ENCODE results near the gene KBTBD4.
"Not testable (repeated sequence)": the region's sequence is repeated elsewhere in the genome, so short reads cannot be mapped to it uniquely, and the experiment has no call there.

Gene KBTBD4

DNA sequence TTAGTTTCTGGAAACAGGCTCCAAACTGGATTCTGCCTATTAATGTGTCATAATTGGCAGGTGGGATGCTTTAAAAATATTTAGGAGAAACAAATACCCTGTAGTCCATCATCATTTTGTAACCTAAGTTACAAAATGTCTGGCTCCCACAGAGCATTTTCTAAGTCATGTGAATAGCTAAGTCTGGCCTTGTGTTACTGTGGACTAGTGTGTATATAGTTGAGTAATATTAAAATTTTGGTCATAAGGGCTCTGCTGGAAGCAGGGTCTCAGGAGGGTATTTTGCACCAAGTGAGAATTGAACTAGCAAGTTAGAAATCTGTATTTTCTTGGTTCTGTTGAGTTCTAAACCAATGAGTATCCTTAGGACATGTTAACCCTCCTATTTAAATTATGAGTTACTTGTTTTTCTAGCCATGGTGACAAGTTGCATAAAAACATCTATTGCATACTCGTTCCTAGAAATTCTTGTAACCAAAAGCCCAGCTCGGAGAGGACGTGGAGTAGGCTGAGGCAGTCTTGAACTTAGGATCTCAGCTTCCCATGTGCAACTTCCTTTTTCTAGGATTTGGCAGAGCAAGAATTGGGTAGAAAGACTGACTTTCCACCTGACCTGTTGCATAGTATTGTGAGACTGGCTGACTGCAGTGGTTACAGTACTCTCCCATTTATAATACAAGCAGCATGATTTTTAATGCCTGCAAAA is 8.0 kb downstream of the KBTBD4 start:
- TF ChIP-seq, protein P1, sequence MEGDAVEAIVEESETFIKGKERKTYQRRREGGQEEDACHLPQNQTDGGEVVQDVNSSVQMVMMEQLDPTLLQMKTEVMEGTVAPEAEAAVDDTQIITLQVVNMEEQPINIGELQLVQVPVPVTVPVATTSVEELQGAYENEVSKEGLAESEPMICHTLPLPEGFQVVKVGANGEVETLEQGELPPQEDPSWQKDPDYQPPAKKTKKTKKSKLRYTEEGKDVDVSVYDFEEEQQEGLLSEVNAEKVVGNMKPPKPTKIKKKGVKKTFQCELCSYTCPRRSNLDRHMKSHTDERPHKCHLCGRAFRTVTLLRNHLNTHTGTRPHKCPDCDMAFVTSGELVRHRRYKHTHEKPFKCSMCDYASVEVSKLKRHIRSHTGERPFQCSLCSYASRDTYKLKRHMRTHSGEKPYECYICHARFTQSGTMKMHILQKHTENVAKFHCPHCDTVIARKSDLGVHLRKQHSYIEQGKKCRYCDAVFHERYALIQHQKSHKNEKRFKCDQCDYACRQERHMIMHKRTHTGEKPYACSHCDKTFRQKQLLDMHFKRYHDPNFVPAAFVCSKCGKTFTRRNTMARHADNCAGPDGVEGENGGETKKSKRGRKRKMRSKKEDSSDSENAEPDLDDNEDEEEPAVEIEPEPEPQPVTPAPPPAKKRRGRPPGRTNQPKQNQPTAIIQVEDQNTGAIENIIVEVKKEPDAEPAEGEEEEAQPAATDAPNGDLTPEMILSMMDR (IDR thresholded peaks at IDR 0.05; ENCODE audit: low read depth, low read length), result no peak
- no peak overlapping the region for H3K4me3 ChIP-seq (ENCODE audit: low read depth, low read length)

DNA sequence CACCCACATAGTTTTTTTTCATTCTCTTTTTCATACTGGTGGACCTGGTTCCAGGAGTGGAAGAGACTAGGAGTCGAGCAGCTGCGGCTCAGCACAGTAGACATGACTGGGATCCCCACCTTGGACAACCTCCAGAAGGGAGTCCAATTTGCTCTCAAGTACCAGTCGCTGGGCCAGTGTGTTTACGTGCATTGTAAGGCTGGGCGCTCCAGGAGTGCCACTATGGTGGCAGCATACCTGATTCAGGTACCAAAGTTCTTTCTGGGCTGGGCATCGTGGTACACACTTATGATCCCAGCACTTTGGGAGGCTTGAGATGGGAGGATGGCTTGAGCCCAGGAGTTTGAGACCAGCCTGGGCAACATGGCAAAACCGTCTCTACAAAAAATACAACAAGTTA is 9.1 kb downstream of the KBTBD4 start:
- no peak overlapping the region for H3K4me3 ChIP-seq (ENCODE audit: low read depth, low read length)
- TF ChIP-seq, protein P1 (IDR thresholded peaks at IDR 0.05; ENCODE audit: low read depth, low read length), result no peak

DNA sequence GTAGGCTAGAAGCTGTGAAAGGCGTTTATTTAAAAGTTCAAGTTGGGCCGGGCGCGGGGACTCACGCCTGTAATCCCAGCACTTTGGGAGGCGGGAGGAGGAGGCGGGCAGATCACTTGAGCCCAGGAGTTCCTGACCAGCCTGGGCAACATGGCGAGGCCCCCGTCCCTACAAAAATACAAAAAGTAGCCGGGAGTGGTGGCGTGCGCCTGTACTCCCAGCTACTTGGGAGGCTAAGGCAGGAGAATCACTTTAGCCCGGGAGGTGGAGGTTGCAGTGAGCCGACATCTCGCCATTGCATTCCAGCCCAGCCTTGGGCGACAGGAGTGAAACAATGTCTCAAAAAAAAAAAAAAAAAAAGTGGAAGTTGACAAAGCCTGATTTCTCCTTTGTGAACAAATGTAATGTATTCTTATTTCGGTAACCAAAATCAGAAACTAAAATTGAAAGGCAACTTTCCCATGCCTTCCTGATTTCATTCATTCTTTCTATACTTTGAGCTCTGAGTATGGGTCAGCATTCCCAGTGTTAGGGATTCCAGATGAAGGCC is 12.5 kb downstream of the KBTBD4 start:
- TF ChIP-seq, protein P1 (IDR thresholded peaks at IDR 0.05; ENCODE audit: low read depth, low read length), result no peak
- peak overlapping the region; percentile 89 for H3K4me3 ChIP-seq (ENCODE audit: low read depth, low read length)

DNA sequence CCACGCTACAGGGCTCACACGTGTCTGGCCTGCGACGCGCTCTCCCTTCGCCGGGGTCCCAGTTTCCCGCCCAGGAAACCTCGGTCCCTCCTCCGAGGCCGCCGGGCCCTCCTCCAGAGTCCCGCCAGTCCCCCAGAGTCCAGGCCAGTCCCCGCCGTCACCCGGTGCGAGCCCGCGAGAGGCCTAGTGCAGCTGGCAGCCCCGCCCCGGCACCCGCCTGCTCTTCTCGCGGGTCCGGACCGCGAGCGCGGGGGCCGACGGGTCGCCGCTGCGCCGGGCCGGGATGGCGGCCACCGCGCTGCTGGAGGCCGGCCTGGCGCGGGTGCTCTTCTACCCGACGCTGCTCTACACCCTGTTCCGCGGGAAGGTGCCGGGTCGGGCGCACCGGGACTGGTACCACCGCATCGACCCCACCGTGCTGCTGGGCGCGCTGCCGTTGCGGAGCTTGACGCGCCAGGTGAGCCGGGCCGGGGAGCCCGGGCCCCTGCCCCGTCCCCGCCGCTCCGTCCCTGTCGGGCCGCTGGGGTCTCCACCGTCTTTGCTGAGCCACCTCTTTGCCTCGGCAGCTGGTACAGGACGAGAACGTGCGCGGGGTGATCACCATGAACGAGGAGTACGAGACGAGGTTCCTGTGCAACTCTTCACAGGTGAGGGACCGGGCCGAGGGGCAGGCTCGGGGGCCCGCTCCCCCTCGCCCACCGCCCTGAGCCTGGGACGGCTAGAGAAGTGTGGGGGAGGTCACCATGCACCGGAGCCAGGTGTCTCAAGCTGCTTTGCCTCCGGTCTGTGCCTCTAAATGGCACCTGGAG is 13.2 kb downstream of the KBTBD4 start, which contains the start of gene PTPMT1:
Gene PTPMT1, plus strand, starts transcription at position 260 of the 809 bp plus-strand sequence. Its CDS starts 24 bp downstream, at position 284.
- peak within 1 kb of the TSS; percentile 89 for H3K4me3 ChIP-seq (ENCODE audit: low read depth, low read length)
- TF ChIP-seq, protein P1 (IDR thresholded peaks at IDR 0.05; ENCODE audit: low read depth, low read length), result no peak

GRCh38 chr11:47564933-47565339 is 13.8 kb downstream of the KBTBD4 start:
- TF ChIP-seq, protein P1 (IDR thresholded peaks at IDR 0.05; ENCODE audit: low read depth, low read length), result no peak
- H3K4me3 ChIP-seq (ENCODE audit: low read depth, low read length), result peak overlapping the region; percentile 89

DNA sequence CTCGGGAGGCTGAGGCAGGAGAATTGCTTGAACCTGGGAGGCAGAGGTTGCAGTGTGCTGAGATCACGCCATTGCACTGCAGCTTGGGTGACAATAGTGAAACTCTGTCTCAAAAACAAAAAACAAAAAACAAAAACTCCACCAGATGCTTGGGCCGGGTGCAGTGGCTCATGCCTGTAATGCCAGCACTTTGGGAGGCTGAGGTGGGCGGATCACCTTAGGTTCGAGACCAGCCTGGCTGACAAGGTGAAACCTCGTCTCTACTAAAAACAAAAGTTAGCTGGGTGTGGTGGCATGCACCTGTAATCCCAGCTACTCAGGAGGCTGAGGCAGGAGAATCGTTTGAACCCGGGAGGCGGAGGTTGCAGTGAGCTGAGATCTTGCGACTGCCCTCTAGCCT is 14.4 kb downstream of the KBTBD4 start:
- H3K4me3 ChIP-seq (ENCODE audit: low read depth, low read length), result not testable (repeated sequence)

DNA sequence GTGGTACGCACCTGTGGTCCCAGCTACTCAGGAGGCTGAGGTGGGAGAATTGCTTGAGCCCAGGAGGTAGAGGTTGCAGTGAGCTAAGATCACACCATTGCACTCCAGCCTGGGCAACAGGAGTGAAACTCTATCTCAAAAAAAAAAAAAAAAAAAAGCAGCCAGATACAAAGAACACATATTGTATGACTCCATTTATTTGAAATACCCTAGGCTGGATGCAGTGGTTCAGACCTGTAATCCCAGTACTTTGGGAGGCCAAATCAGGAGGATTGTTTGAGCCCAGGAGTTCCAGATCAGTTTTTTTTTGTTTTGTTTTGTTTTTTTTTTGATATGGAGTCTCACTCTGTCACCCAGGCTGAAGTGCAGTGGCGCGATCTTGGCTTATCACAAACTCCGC is 16.4 kb downstream of the KBTBD4 start:
- not testable (repeated sequence) for H3K4me3 ChIP-seq (ENCODE audit: low read depth, low read length)

GRCh38 chr11:47560426-47560825 is 18.3 kb downstream of the KBTBD4 start:
- H3K4me3 ChIP-seq (ENCODE audit: low read depth, low read length), result no peak overlapping the region
- TF ChIP-seq, protein P1 (IDR thresholded peaks at IDR 0.05; ENCODE audit: low read depth, low read length), result no peak

All from WI38 (cell line).